NCI-H1694 treated with DMSO at 0.1 percent for 48 hours (cell line): Measurements from ENCODE around the gene RSPO3.
A peak's percentile ranks its signal among the peaks of the same experiment; 100 is the strongest.

Source experiments
- DNase-seq: peaks from one replicate; lab custom pipeline; 2025; lab: John Stamatoyannopoulos, UW

Gene RSPO3

GRCh38 chr6:127111526-127111925 is 6.9 kb upstream of the RSPO3 start:
- DNase-seq, result no peak

- no peak for DNase-seq
Measured at GRCh38 chr6:127114214-127114760, 4.2 kb upstream of the RSPO3 start.

- no peak for DNase-seq
Measured at GRCh38 chr6:127115084-127115655, 3.3 kb upstream of the RSPO3 start.

GRCh38 chr6:127115746-127116145 is 2.7 kb upstream of the RSPO3 start:
- no peak for DNase-seq

- DNase-seq, result no peak
Measured at GRCh38 chr6:127117979-127118297, 533 bp upstream of the RSPO3 start.

GRCh38 chr6:127119102-127120022 is 891 bp downstream of the RSPO3 start:
- no peak for DNase-seq

- peak; percentile 11 for DNase-seq
Measured at GRCh38 chr6:127120023-127120786, 1.7 kb downstream of the RSPO3 start.

- DNase-seq, result peak; percentile 67
Measured at GRCh38 chr6:127120787-127121636, 2.5 kb downstream of the RSPO3 start.

- DNase-seq, result no peak
Measured at GRCh38 chr6:127121637-127121960, 3.1 kb downstream of the RSPO3 start.

GRCh38 chr6:127124172-127124571 is 5.7 kb downstream of the RSPO3 start:
- no peak for DNase-seq

- DNase-seq, result no peak
Measured at GRCh38 chr6:127124680-127125079, 6.2 kb downstream of the RSPO3 start.

GRCh38 chr6:127128066-127128465 is 9.6 kb downstream of the RSPO3 start:
- no peak for DNase-seq

GRCh38 chr6:127129251-127129650 is 10.8 kb downstream of the RSPO3 start:
- DNase-seq, result no peak

GRCh38 chr6:127131275-127131674 is 12.8 kb downstream of the RSPO3 start:
- no peak for DNase-seq

- no peak for DNase-seq
Measured at GRCh38 chr6:127131772-127132376, 13.4 kb downstream of the RSPO3 start.

- no peak for DNase-seq
Measured at GRCh38 chr6:127134136-127134535, 15.7 kb downstream of the RSPO3 start.

- DNase-seq, result no peak
Measured at GRCh38 chr6:127136786-127137185, 18.3 kb downstream of the RSPO3 start.

- DNase-seq, result no peak
Measured at GRCh38 chr6:127146932-127147331, 28.5 kb downstream of the RSPO3 start.

GRCh38 chr6:127147534-127147933 is 29.1 kb downstream of the RSPO3 start:
- DNase-seq, result no peak

- no peak for DNase-seq
Measured at GRCh38 chr6:127148511-127148910, 30.0 kb downstream of the RSPO3 start.

GRCh38 chr6:127154509-127154908 is 36.0 kb downstream of the RSPO3 start:
- DNase-seq, result no peak
